ENCODE measurements around the gene CCR4.

DNA sequence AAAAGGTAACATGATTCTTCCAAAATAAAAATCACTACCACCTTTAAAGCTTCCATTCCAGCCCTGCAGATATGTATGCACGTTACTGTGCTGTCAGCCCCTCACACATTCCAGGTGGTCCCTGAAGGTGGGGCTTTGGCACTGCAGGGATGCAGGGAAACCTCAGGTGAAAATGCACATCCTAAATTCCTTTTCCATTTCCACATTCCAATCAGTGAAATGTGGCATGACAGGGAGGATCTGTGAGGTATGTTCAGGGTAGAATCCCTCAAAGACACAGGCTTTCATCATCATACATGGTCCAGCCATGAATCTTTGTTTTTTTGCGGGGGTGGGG lies 45.3 kb downstream of the CCR4 start:
- TF ChIP-seq ZBTB20 (tag by site-specific recombination; IDR thresholded peaks at IDR 0.05) (no peak), ZNF776 (tag by site-specific recombination; IDR thresholded peaks at IDR 0.05; ENCODE audit: borderline replicate concordance) (no peak), ZNF677 (tag by site-specific recombination; IDR thresholded peaks at IDR 0.05) (no peak), ZNF10 (tag by site-specific recombination; IDR thresholded peaks at IDR 0.05) (no peak), ZNF169 (tag by site-specific recombination; IDR thresholded peaks at IDR 0.05) (no peak), ZBTB49 (tag by site-specific recombination; IDR thresholded peaks at IDR 0.05; ENCODE audit: low read depth) (no peak), ZNF600 (tag by site-specific recombination; IDR thresholded peaks at IDR 0.05) (no peak), ZNF324 (tag by site-specific recombination; IDR thresholded peaks at IDR 0.05) (no peak)
- TF ChIP-seq, protein P1, sequence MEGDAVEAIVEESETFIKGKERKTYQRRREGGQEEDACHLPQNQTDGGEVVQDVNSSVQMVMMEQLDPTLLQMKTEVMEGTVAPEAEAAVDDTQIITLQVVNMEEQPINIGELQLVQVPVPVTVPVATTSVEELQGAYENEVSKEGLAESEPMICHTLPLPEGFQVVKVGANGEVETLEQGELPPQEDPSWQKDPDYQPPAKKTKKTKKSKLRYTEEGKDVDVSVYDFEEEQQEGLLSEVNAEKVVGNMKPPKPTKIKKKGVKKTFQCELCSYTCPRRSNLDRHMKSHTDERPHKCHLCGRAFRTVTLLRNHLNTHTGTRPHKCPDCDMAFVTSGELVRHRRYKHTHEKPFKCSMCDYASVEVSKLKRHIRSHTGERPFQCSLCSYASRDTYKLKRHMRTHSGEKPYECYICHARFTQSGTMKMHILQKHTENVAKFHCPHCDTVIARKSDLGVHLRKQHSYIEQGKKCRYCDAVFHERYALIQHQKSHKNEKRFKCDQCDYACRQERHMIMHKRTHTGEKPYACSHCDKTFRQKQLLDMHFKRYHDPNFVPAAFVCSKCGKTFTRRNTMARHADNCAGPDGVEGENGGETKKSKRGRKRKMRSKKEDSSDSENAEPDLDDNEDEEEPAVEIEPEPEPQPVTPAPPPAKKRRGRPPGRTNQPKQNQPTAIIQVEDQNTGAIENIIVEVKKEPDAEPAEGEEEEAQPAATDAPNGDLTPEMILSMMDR (tag by site-specific recombination; IDR thresholded peaks at IDR 0.05), result no peak
- TF ChIP-seq, protein P2, sequence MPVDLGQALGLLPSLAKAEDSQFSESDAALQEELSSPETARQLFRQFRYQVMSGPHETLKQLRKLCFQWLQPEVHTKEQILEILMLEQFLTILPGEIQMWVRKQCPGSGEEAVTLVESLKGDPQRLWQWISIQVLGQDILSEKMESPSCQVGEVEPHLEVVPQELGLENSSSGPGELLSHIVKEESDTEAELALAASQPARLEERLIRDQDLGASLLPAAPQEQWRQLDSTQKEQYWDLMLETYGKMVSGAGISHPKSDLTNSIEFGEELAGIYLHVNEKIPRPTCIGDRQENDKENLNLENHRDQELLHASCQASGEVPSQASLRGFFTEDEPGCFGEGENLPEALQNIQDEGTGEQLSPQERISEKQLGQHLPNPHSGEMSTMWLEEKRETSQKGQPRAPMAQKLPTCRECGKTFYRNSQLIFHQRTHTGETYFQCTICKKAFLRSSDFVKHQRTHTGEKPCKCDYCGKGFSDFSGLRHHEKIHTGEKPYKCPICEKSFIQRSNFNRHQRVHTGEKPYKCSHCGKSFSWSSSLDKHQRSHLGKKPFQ (tag by site-specific recombination; IDR thresholded peaks at IDR 0.05), result no peak
- TF ChIP-seq, protein P3, sequence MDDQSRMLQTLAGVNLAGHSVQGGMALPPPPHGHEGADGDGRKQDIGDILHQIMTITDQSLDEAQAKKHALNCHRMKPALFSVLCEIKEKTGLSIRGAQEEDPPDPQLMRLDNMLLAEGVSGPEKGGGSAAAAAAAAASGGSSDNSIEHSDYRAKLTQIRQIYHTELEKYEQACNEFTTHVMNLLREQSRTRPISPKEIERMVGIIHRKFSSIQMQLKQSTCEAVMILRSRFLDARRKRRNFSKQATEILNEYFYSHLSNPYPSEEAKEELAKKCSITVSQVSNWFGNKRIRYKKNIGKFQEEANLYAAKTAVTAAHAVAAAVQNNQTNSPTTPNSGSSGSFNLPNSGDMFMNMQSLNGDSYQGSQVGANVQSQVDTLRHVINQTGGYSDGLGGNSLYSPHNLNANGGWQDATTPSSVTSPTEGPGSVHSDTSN (CRISPR knock-in tag; IDR thresholded peaks at IDR 0.05), result no peak
